SK-N-SH treated with all-trans-retinoic acid at 6 μM for 48 hours (cell line): ENCODE data around the gene KCNMA1.

ENCODE experiments used
- ATAC-seq: fragments of 200-7000 bp; cut with Tn5 transposase; 3 replicates; pipeline ENCODE4 v1.9.1; 2020; ENCODE audit warnings: mild to moderate bottlenecking, moderate library complexity
- ARNTL ChIP-seq: fragments of 450-650 bp; formaldehyde crosslinking; IDR thresholded peaks from 2 replicates; pipeline ENCODE4 v1.5.0; 2020; ENCODE audit warnings: low read depth, mild to moderate bottlenecking, moderate library complexity, borderline replicate concordance
- BACH2 ChIP-seq: fragments of 250-450 bp; sonication (Bioruptor Pico); IDR thresholded peaks from 2 replicates; pipeline ENCODE4 v1.9.0; 2021; ENCODE audit warnings: mild to moderate bottlenecking, borderline replicate concordance
- CREB5 ChIP-seq: fragments of 250-450 bp; sonication (Bioruptor Pico); IDR thresholded peaks from 2 replicates; pipeline ENCODE4 v1.5.1; 2020; ENCODE audit warnings: low read depth, mild to moderate bottlenecking, moderate library complexity
- CSDC2 ChIP-seq: fragments of 250-450 bp; sonication (Bioruptor Pico); IDR thresholded peaks from 2 replicates; pipeline ENCODE4 v1.5.0; 2020; ENCODE audit warnings: mild to moderate bottlenecking, moderate library complexity
- CSRNP3 ChIP-seq: fragments of 250-450 bp; sonication (Bioruptor Pico); IDR thresholded peaks from 2 replicates; pipeline ENCODE4 v1.5.1; 2021; ENCODE audit warnings: mild to moderate bottlenecking, moderate library complexity
- ESRRG ChIP-seq: fragments of 250-450 bp; sonication (Bioruptor Pico); IDR thresholded peaks from 2 replicates; pipeline ENCODE4 v1.6.1; 2021; ENCODE audit warnings: mild to moderate bottlenecking
- GLIS3 ChIP-seq: fragments of 250-450 bp; sonication (Bioruptor Pico); IDR thresholded peaks from 2 replicates; pipeline ENCODE4 v1.5.0; 2020; ENCODE audit warnings: mild to moderate bottlenecking, moderate library complexity
- ISL1 ChIP-seq: fragments of 250-450 bp; sonication (Bioruptor Pico); IDR thresholded peaks from 2 replicates; pipeline ENCODE4 v2.1.2; 2022; ENCODE audit warnings: mild to moderate bottlenecking, moderate library complexity
- OSR1 ChIP-seq: fragments of 250-450 bp; sonication (Bioruptor Pico); IDR thresholded peaks from 2 replicates; pipeline ENCODE4 v1.8.0; 2022; ENCODE audit warnings: moderate library complexity, mild to moderate bottlenecking, inconsistent platforms
- PATZ1 ChIP-seq: fragments of 250-450 bp; sonication (Bioruptor Pico); IDR thresholded peaks from 2 replicates; pipeline ENCODE4 v1.8.0; 2020; ENCODE audit warnings: mild to moderate bottlenecking, moderate library complexity, borderline replicate concordance
- POU6F1 ChIP-seq: fragments of 250-450 bp; sonication (Bioruptor Pico); IDR thresholded peaks from 2 replicates; pipeline ENCODE4 v1.8.0; 2021; ENCODE audit warnings: low read depth, mild to moderate bottlenecking, moderate library complexity, borderline replicate concordance
- PPARA ChIP-seq: fragments of 250-450 bp; sonication (Bioruptor Pico); IDR thresholded peaks from 2 replicates; pipeline ENCODE4 v1.5.0; 2020; ENCODE audit warnings: mild to moderate bottlenecking, borderline replicate concordance
- RARB ChIP-seq: fragments of 250-450 bp; sonication (Bioruptor Pico); IDR thresholded peaks from 2 replicates; pipeline ENCODE4 v1.8.0; 2021; ENCODE audit warnings: mild to moderate bottlenecking, moderate library complexity
- SNAI2 ChIP-seq: fragments of 250-450 bp; sonication (Bioruptor Pico); IDR thresholded peaks from 2 replicates; pipeline ENCODE4 v1.5.0; 2020; ENCODE audit warnings: mild to moderate bottlenecking, moderate library complexity
- TCF4 ChIP-seq: fragments of 250-450 bp; sonication (Bioruptor Pico); IDR thresholded peaks from 2 replicates; pipeline ENCODE4 v1.8.0; 2021; ENCODE audit warnings: mild to moderate bottlenecking, moderate library complexity, borderline replicate concordance
- TOX ChIP-seq: fragments of 250-450 bp; sonication (Bioruptor Pico); IDR thresholded peaks from 2 replicates; pipeline ENCODE4 v1.8.0; 2021; ENCODE audit warnings: mild to moderate bottlenecking, moderate library complexity, borderline replicate concordance
- TSHZ2 ChIP-seq: fragments of 250-450 bp; sonication (Bioruptor Pico); IDR thresholded peaks from 2 replicates; pipeline ENCODE4 v1.5.0; 2020; ENCODE audit warnings: mild to moderate bottlenecking, moderate library complexity
- ZC3H10 ChIP-seq: fragments of 250-450 bp; sonication (Bioruptor Pico); IDR thresholded peaks from 2 replicates; pipeline ENCODE4 v1.5.1; 2021; ENCODE audit warnings: mild to moderate bottlenecking, moderate library complexity
- ZFP30 ChIP-seq: fragments of 450-650 bp; formaldehyde crosslinking; IDR thresholded peaks from 2 replicates; pipeline ENCODE4 v1.5.0; 2022; ENCODE audit warnings: mild to moderate bottlenecking, moderate library complexity
- ZNF565 ChIP-seq: fragments of 450-650 bp; formaldehyde crosslinking; conservative IDR thresholded peaks from 2 replicates; pipeline ENCODE4 v1.5.0; 2020; ENCODE audit warnings: low read depth, mild to moderate bottlenecking, moderate library complexity
- ZNF8 ChIP-seq: fragments of 450-650 bp; formaldehyde crosslinking; IDR thresholded peaks from 2 replicates; pipeline ENCODE4 v1.5.0; 2020; ENCODE audit warnings: mild to moderate bottlenecking, moderate library complexity

Gene KCNMA1

GRCh38 chr10:77264107-77264506 lies 373.5 kb downstream of the KCNMA1 start:
- TF ChIP-seq ISL1 (CRISPR knock-in tag) = no peak
- TF ChIP-seq BACH2 (CRISPR knock-in tag) = no peak
- TF ChIP-seq CSDC2 (CRISPR knock-in tag) = no peak
- TF ChIP-seq CSRNP3 (CRISPR knock-in tag) = no peak
- no peak for TF ChIP-seq OSR1 (CRISPR knock-in tag)
- TF ChIP-seq TCF4 (CRISPR knock-in tag) = no peak
- TF ChIP-seq, all 23 proteins: peak for 0
- no peak for ATAC-seq

- no peak for TF ChIP-seq RARB
- TF ChIP-seq PPARA (CRISPR knock-in tag) = no peak
- TF ChIP-seq, all 23 proteins: peak for 0
- ATAC-seq = no peak
Measured at GRCh38 chr10:77263700-77264099, 373.9 kb downstream of the KCNMA1 start.

- TF ChIP-seq CSRNP3 (CRISPR knock-in tag) (no peak), ZNF565 (CRISPR knock-in tag) (no peak), ARNTL (no peak), PATZ1 (no peak), PPARA (CRISPR knock-in tag) (no peak), ZC3H10 (CRISPR knock-in tag) (no peak), TCF4 (CRISPR knock-in tag) (no peak), RARB (no peak), OSR1 (CRISPR knock-in tag) (no peak), ZNF8 (CRISPR knock-in tag) (no peak), ESRRG (CRISPR knock-in tag) (no peak), GLIS3 (CRISPR knock-in tag) (no peak), TSHZ2 (CRISPR knock-in tag) (no peak), BACH2 (CRISPR knock-in tag) (no peak), SNAI2 (CRISPR knock-in tag) (no peak), TOX (CRISPR knock-in tag) (no peak), CREB5 (CRISPR knock-in tag) (no peak)
- ATAC-seq = no peak
Measured at GRCh38 chr10:77261146-77261545, 376.5 kb downstream of the KCNMA1 start.

GRCh38 chr10:77259171-77259874 lies 378.3 kb downstream of the KCNMA1 start:
- ATAC-seq = no peak
- TF ChIP-seq ARNTL (no peak), BACH2 (CRISPR knock-in tag) (no peak), ZNF565 (CRISPR knock-in tag) (no peak), CSDC2 (CRISPR knock-in tag) (no peak), GLIS3 (CRISPR knock-in tag) (no peak), ZFP30 (CRISPR knock-in tag) (no peak), CREB5 (CRISPR knock-in tag) (no peak), OSR1 (CRISPR knock-in tag) (no peak), SNAI2 (CRISPR knock-in tag) (no peak), PPARA (CRISPR knock-in tag) (no peak), ESRRG (CRISPR knock-in tag) (no peak), POU6F1 (CRISPR knock-in tag) (no peak)
